HAP-1 (cell line): Measurements from ENCODE around the gene MYO10.

ENCODE experiments used
- DNase-seq, 2 experiments: peaks; one replicate each; pipeline ENCODE4 v3.0.0-alpha.2; 2016 to 2020; ENCODE audit warnings: low spot score in 2 of 2
- H3K27me3 ChIP-seq: fragments of 250-450 bp; sonication (Bioruptor Pico); 2 replicates; pipeline ENCODE4 v1.5.1; 2020; ENCODE audit warnings: low read depth, mild to moderate bottlenecking, moderate library complexity
- H3K36me3 ChIP-seq: fragments of 250-450 bp; sonication (Bioruptor Pico); replicated peaks from 2 replicates; pipeline ENCODE4 v1.5.1; 2020; ENCODE audit warnings: mild to moderate bottlenecking
- H3K4me1 ChIP-seq: fragments of 250-450 bp; sonication (Bioruptor Pico); 2 replicates; pipeline ENCODE4 v1.5.1; 2020; ENCODE audit warnings: mild to moderate bottlenecking
- H3K4me3 ChIP-seq: fragments of 250-450 bp; sonication (Bioruptor Pico); 2 replicates; pipeline ENCODE4 v1.5.1; 2020; ENCODE audit warnings: mild to moderate bottlenecking, moderate library complexity
- H3K9me3 ChIP-seq: fragments of 250-450 bp; sonication (Bioruptor Pico); 2 replicates; pipeline ENCODE4 v1.5.1; 2020; ENCODE audit warnings: mild to moderate bottlenecking, moderate library complexity
- in situ Hi-C: fragments of 300-500 bp; cut with MboI; formaldehyde crosslinking; loops from 3 replicates; pipeline ENCODE4 v1.14.3; 2020; ENCODE audit warnings: low sequenced_read_pairs, inconsistent platforms, mixed read lengths

The MYO10 gene

DNA sequence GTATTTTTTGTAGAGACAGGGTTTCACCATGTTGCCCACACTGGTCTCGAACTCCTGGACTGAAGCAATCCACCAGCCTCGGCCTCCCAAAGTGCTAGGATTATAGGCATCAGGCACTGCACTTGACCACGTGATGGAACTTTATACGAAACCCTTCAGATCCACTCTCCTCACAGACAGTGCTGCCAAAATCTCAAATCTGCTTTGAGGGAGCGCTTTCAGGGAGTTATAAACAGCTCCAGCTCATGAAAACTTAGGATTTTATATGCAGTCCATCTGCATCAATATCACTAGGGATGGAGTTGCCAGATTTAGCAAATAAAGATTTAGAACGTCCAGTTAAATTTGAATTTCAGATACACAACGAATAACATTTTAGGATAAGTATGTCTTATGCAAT, 25.0 kb upstream of the MYO10 start:
- Histone ChIP-seq H3K9me3 (no peaks in the 10 kb centered on the region), H3K27me3 (no peaks in the 10 kb centered on the region), H3K4me3 (no peak overlapping the region), H3K4me1 (peaks cover 16% of the 10 kb centered on the region), H3K36me3 (no peaks in the 10 kb centered on the region)
- DNase-seq = no peak
- in situ Hi-C loops = no loop called here

- DNase-seq = no peak
- no peaks in the 10 kb centered on the region for H3K9me3 ChIP-seq
- H3K36me3 ChIP-seq = no peaks in the 10 kb centered on the region
- in situ Hi-C loops = no loop called here
- H3K27me3 ChIP-seq = no peaks in the 10 kb centered on the region
- H3K4me3 ChIP-seq = no peak overlapping the region
- no peaks in the 10 kb centered on the region for H3K4me1 ChIP-seq
Observed at GRCh38 chr5:16957304-16958196, 21.5 kb upstream of the MYO10 start.

DNA sequence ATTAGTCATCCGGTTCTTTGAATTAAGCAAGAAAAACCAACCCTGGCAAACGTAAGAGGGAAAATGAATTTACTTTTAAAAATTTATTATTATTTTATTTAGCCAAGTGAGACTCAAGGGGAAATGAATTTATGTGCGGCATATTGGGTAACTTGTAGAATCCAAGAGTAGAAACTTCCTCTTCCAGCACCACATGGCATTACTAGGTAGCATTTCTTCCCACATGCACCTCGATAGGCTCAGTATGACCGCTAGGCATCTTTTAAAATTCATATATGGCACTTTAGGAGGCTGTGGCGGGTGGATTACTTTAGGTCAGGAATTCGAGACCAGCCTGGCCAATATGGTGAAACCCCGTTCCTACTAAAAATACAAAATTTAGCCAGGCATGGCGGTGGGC, 17.6 kb upstream of the MYO10 start:
- no peaks in the 10 kb centered on the region for H3K36me3 ChIP-seq
- no peak overlapping the region for H3K4me3 ChIP-seq
- in situ Hi-C loops = no loop called here
- no peaks in the 10 kb centered on the region for H3K9me3 ChIP-seq
- no peaks in the 10 kb centered on the region for H3K27me3 ChIP-seq
- DNase-seq = no peak
- no peaks in the 10 kb centered on the region for H3K4me1 ChIP-seq

- Histone ChIP-seq H3K27me3 (no peaks in the 10 kb centered on the region), H3K4me1 (no peaks in the 10 kb centered on the region), H3K4me3 (no peak overlapping the region), H3K36me3 (no peaks in the 10 kb centered on the region), H3K9me3 (no peaks in the 10 kb centered on the region)
- in situ Hi-C loops = no loop called here
- DNase-seq = no peak
Observed at GRCh38 chr5:16952968-16953671, 17.0 kb upstream of the MYO10 start.

DNA sequence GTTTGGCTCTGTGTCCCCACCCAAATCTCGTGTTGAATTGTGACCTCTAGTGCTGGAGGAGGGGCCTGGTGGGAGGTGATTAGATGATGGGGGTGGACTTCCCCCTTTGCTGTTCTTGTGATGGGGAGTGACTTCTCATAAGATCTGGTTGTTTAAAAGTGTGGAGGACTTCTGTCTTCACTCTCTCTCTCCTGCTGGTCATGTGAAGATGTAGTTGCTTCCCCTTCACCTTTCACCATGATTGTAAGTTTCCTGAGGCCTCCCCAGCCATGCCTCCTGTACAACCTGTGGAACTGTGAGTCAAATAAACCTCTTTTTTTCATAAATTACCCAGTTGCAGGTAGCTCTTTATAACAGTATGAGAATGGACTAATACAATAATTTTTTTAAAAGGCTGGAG, 10.6 kb upstream of the MYO10 start:
- in situ Hi-C loops = no loop called here
- no peak for DNase-seq
- Histone ChIP-seq H3K9me3 (peaks cover 12% of the 10 kb centered on the region), H3K4me1 (no peaks in the 10 kb centered on the region), H3K27me3 (no peaks in the 10 kb centered on the region), H3K36me3 (no peaks in the 10 kb centered on the region), H3K4me3 (no peak overlapping the region)

- H3K27me3 ChIP-seq = no peaks in the 10 kb centered on the region
- H3K4me1 ChIP-seq = no peaks in the 10 kb centered on the region
- no peak overlapping the region for H3K4me3 ChIP-seq
- no peaks in the 10 kb centered on the region for H3K36me3 ChIP-seq
- DNase-seq = no peak
- in situ Hi-C loops = no loop called here
- peaks cover 12% of the 10 kb centered on the region for H3K9me3 ChIP-seq
Observed at GRCh38 chr5:16944816-16945562, 8.9 kb upstream of the MYO10 start.

- Histone ChIP-seq H3K4me3 (no peak overlapping the region), H3K9me3 (peaks cover 12% of the 10 kb centered on the region), H3K36me3 (no peaks in the 10 kb centered on the region), H3K27me3 (no peaks in the 10 kb centered on the region; the same call in 1 of the 2 replicates), H3K4me1 (peaks cover 5% of the 10 kb centered on the region)
- DNase-seq = no peak
- in situ Hi-C loops = no loop called here
Observed at GRCh38 chr5:16943846-16944678, 8.0 kb upstream of the MYO10 start.

GRCh38 chr5:16937503-16938161, 1.5 kb upstream of the MYO10 start:
- DNase-seq = no peak
- in situ Hi-C loops = no loop called here

DNA sequence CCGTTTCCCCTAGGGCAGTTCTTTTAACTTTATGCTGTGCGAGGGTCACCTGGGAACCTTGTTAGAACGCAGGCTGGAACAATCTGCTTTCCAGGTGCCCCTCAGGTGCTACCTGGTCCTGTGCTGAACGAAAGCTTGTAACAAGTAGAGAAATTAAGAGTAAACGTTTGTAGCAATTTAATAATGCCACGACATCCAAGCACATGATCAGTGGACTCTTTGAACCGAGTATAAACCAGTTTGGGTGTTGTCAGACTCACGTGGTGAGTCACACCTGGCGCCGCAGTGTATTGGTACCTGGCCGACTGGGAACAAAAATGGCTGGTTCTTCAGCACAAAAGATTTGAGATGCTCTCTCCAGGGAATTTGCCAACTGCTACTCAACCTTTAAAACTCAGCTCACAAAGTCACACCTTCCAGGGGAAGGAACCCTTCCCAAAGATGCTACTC, 926 bp upstream of the MYO10 start:
- Histone ChIP-seq H3K4me1 (peaks cover 29% of the 10 kb centered on the region), H3K9me3 (no peaks in the 10 kb centered on the region), H3K27me3 (no peaks in the 10 kb centered on the region; the same call in 1 of the 2 replicates), H3K4me3 (peak overlapping the region; percentile 87), H3K36me3 (no peaks in the 10 kb centered on the region)
- DNase-seq = no peak
- in situ Hi-C loops = no loop called here

More at GRCh38 chr5:16937503-16938161, 1.5 kb upstream of the MYO10 start:
- H3K4me3 ChIP-seq = no peak overlapping the region
- H3K36me3 ChIP-seq = no peaks in the 10 kb centered on the region
- no peaks in the 10 kb centered on the region for H3K9me3 ChIP-seq
- no peaks in the 10 kb centered on the region; the same call in 1 of the 2 replicates for H3K27me3 ChIP-seq
- H3K4me1 ChIP-seq = peaks cover 23% of the 10 kb centered on the region

DNA sequence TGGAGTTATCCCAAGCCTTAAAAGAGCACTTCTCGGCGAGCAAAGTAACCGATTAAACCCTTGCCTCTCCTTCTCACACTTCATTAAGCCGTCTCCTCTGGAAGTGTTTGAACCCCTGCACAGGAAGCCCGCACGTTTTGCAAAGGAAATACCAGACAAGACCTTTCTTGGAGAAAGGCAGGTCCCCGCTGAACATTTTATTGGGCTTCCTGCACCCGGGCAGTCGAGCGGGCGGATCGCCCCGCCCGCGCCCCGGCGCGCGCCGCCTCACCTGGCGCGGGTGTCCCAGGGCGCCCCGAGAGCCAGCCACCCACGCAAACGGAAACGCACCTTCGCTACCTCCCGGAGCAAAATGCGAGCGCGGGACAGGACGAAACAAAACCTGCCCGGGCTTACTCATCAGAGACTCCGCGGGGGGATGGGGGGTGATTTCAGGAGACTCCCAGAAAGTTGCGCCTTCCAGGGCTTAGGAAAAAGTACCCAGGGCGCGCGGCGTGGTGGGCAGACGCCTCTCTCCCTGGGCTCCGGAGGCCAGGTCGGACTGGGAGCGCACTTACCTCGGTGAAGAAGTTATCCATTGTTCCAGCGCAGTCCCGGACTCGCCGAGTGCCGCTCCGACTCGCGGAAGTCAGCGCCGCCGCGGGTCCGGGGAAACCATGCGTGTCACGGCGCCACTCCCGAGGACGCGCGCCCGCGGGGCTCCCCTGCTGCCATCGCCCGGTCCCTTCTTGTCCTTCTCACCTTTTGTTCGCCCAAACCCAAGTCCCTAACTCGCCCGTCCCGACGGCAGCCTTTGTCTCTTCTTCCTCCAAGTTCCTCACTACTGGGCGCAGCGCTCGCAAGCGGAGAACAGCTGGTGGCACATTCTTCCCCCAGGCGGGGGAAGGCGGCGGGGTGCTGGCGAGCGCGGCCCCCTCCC, 598 bp downstream of the MYO10 start:
- Histone ChIP-seq H3K36me3 (no peaks in the 10 kb centered on the region), H3K4me1 (peaks cover 35% of the 10 kb centered on the region), H3K27me3 (no peaks in the 10 kb centered on the region; the same call in 1 of the 2 replicates), H3K9me3 (no peaks in the 10 kb centered on the region), H3K4me3 (peak overlapping the region; percentile 87)
- peak; percentile 47 to 53 for DNase-seq
- in situ Hi-C loops = no loop called here

GRCh38 chr5:16934677-16935153, 1.4 kb downstream of the MYO10 start:
- Histone ChIP-seq H3K27me3 (no peaks in the 10 kb centered on the region; the same call in 1 of the 2 replicates), H3K36me3 (no peaks in the 10 kb centered on the region), H3K9me3 (no peaks in the 10 kb centered on the region), H3K4me3 (peak overlapping the region; percentile 87), H3K4me1 (peaks cover 39% of the 10 kb centered on the region)
- DNase-seq = peak in 1 of 2 experiments; percentile 14
- in situ Hi-C loops = loop anchor here (5.0 kb wide), 2 partner anchors 198 to 253 kb away; no protein-coding TSS in a partner anchor
